ENCODE measurements around the gene GPR149. TPM values are rescaled to one million over a fixed set of nuclear protein-coding genes. Genes with fewer than 3 reads are reported as not detected.

GPR149 gene
- total RNA-seq, 1 donor from 2014 or later: not detected

Other genes starting within 250 kb of the GPR149 start
- gene DHX36, start 105.7 kb downstream of the GPR149 start, total RNA-seq: 81.8 and 89.6 TPM in 2 replicates